GM18517 (cell line): ENCODE data around the gene ADGRG2.
"Not testable (repeated sequence)": the region's sequence is repeated elsewhere in the genome, so short reads cannot be mapped to it uniquely, and the experiment has no call there.

ENCODE experiments used
- ATAC-seq: cut with Tn5 transposase; IDR thresholded peaks from one replicate; pipeline ENCODE4 v1.9.1; 2021; ENCODE audit warnings: mild to moderate bottlenecking, moderate library complexity; ENCODE audit not compliant: unreplicated experiment

Gene ADGRG2

GRCh38 chrX:19007868-19008267, 114.4 kb downstream of the ADGRG2 start:
- no peak for ATAC-seq

GRCh38 chrX:19007011-19007410, 115.3 kb downstream of the ADGRG2 start:
- ATAC-seq: no peak

GRCh38 chrX:19005909-19006308, 116.4 kb downstream of the ADGRG2 start:
- no peak for ATAC-seq

- ATAC-seq: no peak
These were observed 118.5 kb downstream of the ADGRG2 start for GRCh38 chrX:19003756-19004155.

GRCh38 chrX:18998653-18999052, 123.6 kb downstream of the ADGRG2 start:
- ATAC-seq: no peak

- ATAC-seq: no peak
These were observed 124.4 kb downstream of the ADGRG2 start for GRCh38 chrX:18997916-18998315.

- ATAC-seq: no peak
These were observed 125.7 kb downstream of the ADGRG2 start for GRCh38 chrX:18996536-18996935.

- ATAC-seq: no peak
These were observed 127.0 kb downstream of the ADGRG2 start for GRCh38 chrX:18995221-18995620.

GRCh38 chrX:18994713-18995112, 127.6 kb downstream of the ADGRG2 start:
- no peak for ATAC-seq

GRCh38 chrX:18992829-18993228, 129.4 kb downstream of the ADGRG2 start:
- no peak for ATAC-seq

GRCh38 chrX:18985186-18985435, 137.2 kb downstream of the ADGRG2 start:
- peak; percentile 6 for ATAC-seq

- ATAC-seq: peak; percentile 83
These were observed 137.7 kb downstream of the ADGRG2 start for GRCh38 chrX:18984381-18985185.

GRCh38 chrX:18983666-18984380, 138.4 kb downstream of the ADGRG2 start, which contains the start of gene PHKA2:
TSS of gene PHKA2 (minus strand) at chrX:18984114. CDS start at chrX:18983932, 182 bp downstream.
- peak; percentile 45 for ATAC-seq

GRCh38 chrX:18981124-18981807, 141.0 kb downstream of the ADGRG2 start:
- ATAC-seq: no peak

GRCh38 chrX:18980262-18980661, 142.0 kb downstream of the ADGRG2 start:
- not testable (repeated sequence) for ATAC-seq

- ATAC-seq: no peak
These were observed 147.3 kb downstream of the ADGRG2 start for GRCh38 chrX:18974993-18975392.

GRCh38 chrX:18973527-18974192, 148.6 kb downstream of the ADGRG2 start:
- no peak for ATAC-seq

GRCh38 chrX:18971506-18971905, 150.8 kb downstream of the ADGRG2 start:
- no peak for ATAC-seq

GRCh38 chrX:18970465-18970864, 151.8 kb downstream of the ADGRG2 start:
- no peak for ATAC-seq

- no peak for ATAC-seq
These were observed 155.6 kb downstream of the ADGRG2 start for GRCh38 chrX:18966624-18967023.

- ATAC-seq: no peak
These were observed 157.4 kb downstream of the ADGRG2 start for GRCh38 chrX:18964901-18965300.
